GM23338 (cell line): Measurements from ENCODE around the gene PARD3. TPM values are rescaled to one million over a fixed set of nuclear protein-coding genes. Genes with fewer than 3 reads are reported as not detected.

ENCODE experiments used
- ATAC-seq: fragments of 200-7000 bp; cut with Tn5 transposase; 3 replicates; pipeline ENCODE4 v1.9.1; 2020
- DNase-seq: peaks from one replicate; pipeline ENCODE4 v3.0.0-alpha.2; 2015; ENCODE audit warnings: low spot score
- H2AFZ ChIP-seq: fragments of 200-600 bp; sonication (generic); 2 replicates; pipeline ENCODE4 v1.8.0; 2016; ENCODE audit warnings: antibody characterized with exemption, mild to moderate bottlenecking, moderate library complexity
- H3F3A ChIP-seq: fragments of 200-600 bp; sonication (generic); replicated peaks from 2 replicates; pipeline ENCODE4 v1.8.0; 2017; ENCODE audit warnings: antibody characterized with exemption, mixed run types, low read depth
- H3K27ac ChIP-seq: fragments of 200-600 bp; sonication (generic); 2 replicates; pipeline ENCODE4 v1.6.1; 2016; ENCODE audit warnings: low read depth
- H3K27me3 ChIP-seq: fragments of 200-600 bp; sonication (generic); 2 replicates; pipeline ENCODE4 v1.8.0; 2016; ENCODE audit warnings: mild to moderate bottlenecking, mixed run types, moderate library complexity; ENCODE audit not compliant: insufficient read depth
- H3K36me3 ChIP-seq: fragments of 200-600 bp; sonication (generic); 2 replicates; pipeline ENCODE4 v1.8.0; 2016; ENCODE audit warnings: mild to moderate bottlenecking; ENCODE audit not compliant: insufficient read depth
- H3K4me1 ChIP-seq: fragments of 200-600 bp; sonication (generic); 2 replicates; pipeline ENCODE4 v1.8.0; 2016; ENCODE audit warnings: mild to moderate bottlenecking, moderate library complexity; ENCODE audit not compliant: insufficient read depth
- H3K4me2 ChIP-seq: fragments of 200-600 bp; sonication (generic); 2 replicates; pipeline ENCODE4 v1.7.1; 2017; ENCODE audit warnings: mixed run types
- H3K4me3 ChIP-seq: fragments of 200-600 bp; sonication (generic); 2 replicates; pipeline ENCODE4 v1.6.1; 2016; ENCODE audit warnings: mixed run types
- H3K79me2 ChIP-seq: fragments of 200-600 bp; sonication (generic); replicated peaks from 2 replicates; pipeline ENCODE4 v1.8.0; 2017; ENCODE audit warnings: mild to moderate bottlenecking; ENCODE audit not compliant: insufficient read depth
- H3K9me2 ChIP-seq: fragments of 200-600 bp; sonication (generic); 2 replicates; pipeline ENCODE4 v1.8.0; 2017; ENCODE audit not compliant: insufficient read depth
- H4K20me1 ChIP-seq: fragments of 200-600 bp; sonication (generic); replicated peaks from 2 replicates; pipeline ENCODE4 v1.8.0; 2017; ENCODE audit warnings: mild to moderate bottlenecking; ENCODE audit not compliant: insufficient read depth
- H3K27ac Mint-ChIP-seq: 2 replicates; pipeline ENCODE4 v1.8.0; 2020; ENCODE audit warnings: inconsistent platforms, mild to moderate bottlenecking, moderate library complexity, mixed read lengths
- H3K27me3 Mint-ChIP-seq: 3 replicates; pipeline ENCODE4 v1.8.0; 2022; ENCODE audit warnings: low read depth, mild to moderate bottlenecking, moderate library complexity, mixed read lengths, inconsistent platforms; ENCODE audit not compliant: insufficient read depth, poor library complexity
- H3K36me3 Mint-ChIP-seq: 3 replicates; pipeline ENCODE4 v1.8.0; 2021; ENCODE audit warnings: low read depth, mild to moderate bottlenecking, inconsistent platforms, moderate library complexity, mixed read lengths
- H3K4me1 Mint-ChIP-seq: 3 replicates; pipeline ENCODE4 v1.8.0; 2020; ENCODE audit warnings: mild to moderate bottlenecking, inconsistent platforms, mixed read lengths
- H3K4me3 Mint-ChIP-seq: 3 replicates; pipeline ENCODE4 v1.8.0; 2021; ENCODE audit warnings: moderate library complexity, mild to moderate bottlenecking, inconsistent platforms, mixed read lengths
- H3K9me3 Mint-ChIP-seq: 3 replicates; pipeline ENCODE4 v1.8.0; 2020; ENCODE audit warnings: moderate library complexity, mild to moderate bottlenecking, inconsistent platforms, mixed read lengths
- CREB1 ChIP-seq: fragments of 250-450 bp; sonication (Bioruptor Pico); IDR thresholded peaks from 2 replicates; pipeline ENCODE4 v1.5.0; 2020; ENCODE audit warnings: low read depth, mild to moderate bottlenecking, moderate library complexity
- NANOG ChIP-seq: IDR thresholded peaks from 2 replicates; pipeline ENCODE4 v1.6.1; 2016; ENCODE audit warnings: antibody characterized with exemption, borderline replicate concordance
- ZNF114 ChIP-seq: fragments of 250-450 bp; sonication (Bioruptor Pico); IDR thresholded peaks from 2 replicates; pipeline ENCODE4 v1.5.0; 2020; ENCODE audit warnings: mild to moderate bottlenecking, moderate library complexity
- ZNF462 ChIP-seq: fragments of 250-450 bp; sonication (Bioruptor Pico); IDR thresholded peaks from 2 replicates; pipeline ENCODE4 v1.5.0; 2020; ENCODE audit warnings: mild to moderate bottlenecking, moderate library complexity
- polyA plus RNA-seq: library from polyadenylated mRNA; unstranded; fragments of >200 nt; fragmentation: Nextera tagmentation; extraction: Ambion mirVana; gene quantifications from 2 replicates; pipeline ENCODE4 v1.2.1, GENCODE V29; 2016
- total RNA-seq: library from RNA; depleted of rRNA; stranded (reverse); fragments of >200 nt; shearing (Covaris generic); gene quantifications from 2 replicates; pipeline ENCODE4 v1.2.3, GENCODE V29; 2014

Gene PARD3
- total and polyA plus RNA-seq, 2 experiments from 2014 or later, result 30.2 to 51.4 TPM

DNA sequence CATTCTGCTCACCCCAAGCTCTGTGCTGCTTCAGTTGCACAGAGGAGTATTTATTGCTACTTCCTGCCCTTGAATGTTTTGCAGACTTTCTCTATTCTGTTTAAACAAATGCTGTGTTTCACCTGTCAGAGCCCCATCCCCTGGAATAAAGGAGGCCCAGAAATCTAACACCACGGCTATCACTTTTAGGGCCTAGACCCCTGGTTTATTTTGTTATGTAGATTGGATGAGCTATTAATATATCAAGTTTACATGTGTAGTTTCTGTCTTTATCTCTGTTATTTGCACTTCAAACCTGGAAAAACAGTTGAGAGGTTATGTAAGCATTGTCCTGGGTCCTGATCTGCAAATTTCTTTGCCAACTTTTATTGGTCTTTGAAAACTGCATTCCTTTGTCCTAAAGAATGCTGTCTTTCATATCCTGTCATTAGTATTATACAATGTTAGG lies 630.1 kb downstream of the PARD3 start:
- peak overlapping the region; percentile 19 for H3K4me2 ChIP-seq

More for the DNA sequence above, 630.1 kb downstream of the PARD3 start:
- Histone ChIP-seq H4K20me1 (no peaks in the 10 kb centered on the region), H3K27ac (peak overlapping the region; percentile 77), H3K9me2 (no peaks in the 10 kb centered on the region), H3K79me2 (no peaks in the 10 kb centered on the region), H3K4me1 (peaks cover 77% of the 10 kb centered on the region), H3K27me3 (no peaks in the 10 kb centered on the region), H3F3A (0 out of 2 replicates have a peak, but pooled peaks cover 7% of the 10 kb centered on the region), H3K4me3 (peak overlapping the region; percentile 9; the same call in 1 of the 2 replicates), H2AFZ (no peak overlapping the region), H3K36me3 (no peaks in the 10 kb centered on the region)
- Mint-ChIP-seq H3K9me3 (no peaks in the 10 kb centered on the region), H3K27ac (no peak overlapping the region), H3K36me3 (no peaks in the 10 kb centered on the region), H3K4me3 (peak overlapping the region; percentile 11; the same call in 2 of the 3 replicates), H3K27me3 (peaks cover 11% of the 10 kb centered on the region), H3K4me1 (peaks cover 75% of the 10 kb centered on the region)
- ATAC-seq, result no peak
- TF ChIP-seq CREB1 (no peak), ZNF114 (CRISPR knock-in tag) (no peak), ZNF462 (no peak), NANOG (peak; percentile 50)
- no peak for DNase-seq
